ENCODE results near the gene ZNF408. TPM values are rescaled to one million over a fixed set of nuclear protein-coding genes. Genes with fewer than 3 reads are reported as not detected.

ZNF408 gene
- total RNA-seq, 2 donors from 2014 or later = 13.2 to 18.9 TPM

- Histone ChIP-seq H3K4me1 (ENCODE audit: control insufficient read depth, insufficient read depth, low read length) (no peaks in the 10 kb centered on the region), H3K27ac (ENCODE audit: low read depth, low read length) (no peak overlapping the region), H3K9ac (ENCODE audit: extremely low read depth, low read length, poor library complexity, severe bottlenecking) (no peak overlapping the region), H3K27me3 (ENCODE audit: control insufficient read depth, insufficient read depth, low read length, poor library complexity, severe bottlenecking) (no peaks in the 10 kb centered on the region), H3K9me3 (ENCODE audit: control insufficient read depth, low read length) (no peaks in the 10 kb centered on the region), H3K36me3 (ENCODE audit: control insufficient read depth, insufficient read depth, low read length) (no peaks in the 10 kb centered on the region), H3K4me3 (ENCODE audit: low read length) (no peak overlapping the region)
- Mint-ChIP-seq H3K36me3 (ENCODE audit: low read depth) (no peaks in the 10 kb centered on the region), H3K4me1 (no peaks in the 10 kb centered on the region), H3K27ac (no peak overlapping the region), H3K27me3 (ENCODE audit: insufficient read depth) (no peaks in the 10 kb centered on the region), H3K9me3 (no peaks in the 10 kb centered on the region), H3K4me3 (no peak overlapping the region)
- no peak for TF ChIP-seq CTCF (conservative IDR thresholded peaks at IDR 0.05)
- 90 to 92% methylated on average over 3 to 4 of the region's 4 CpGs for WGBS, 2 experiments (ENCODE audit: insufficient coverage in 1 of 2, insufficient read length in 1 of 2)
- no peak for DNase-seq
Observed at GRCh38 chr11:46731545-46731944, 30.7 kb downstream of the ZNF408 start.

- DNase-seq = no peak
- Histone ChIP-seq H3K27me3 (ENCODE audit: control insufficient read depth, insufficient read depth, low read length, poor library complexity, severe bottlenecking) (no peaks in the 10 kb centered on the region), H3K9me3 (ENCODE audit: control insufficient read depth, low read length) (no peaks in the 10 kb centered on the region), H3K36me3 (ENCODE audit: control insufficient read depth, insufficient read depth, low read length) (no peaks in the 10 kb centered on the region), H3K9ac (ENCODE audit: extremely low read depth, low read length, poor library complexity, severe bottlenecking) (no peak overlapping the region), H3K27ac (ENCODE audit: low read depth, low read length) (no peak overlapping the region), H3K4me3 (ENCODE audit: low read length) (no peak overlapping the region), H3K4me1 (ENCODE audit: control insufficient read depth, insufficient read depth, low read length) (no peaks in the 10 kb centered on the region)
- H3K27ac Mint-ChIP-seq = no peak overlapping the region
- no peak for TF ChIP-seq CTCF (conservative IDR thresholded peaks at IDR 0.05)
- H3K27me3 Mint-ChIP-seq (ENCODE audit: insufficient read depth) = no peaks in the 10 kb centered on the region
- WGBS, 2 experiments (ENCODE audit: insufficient coverage in 1 of 2, insufficient read length in 1 of 2) = 100% methylated on average over 1 of the region's 1 CpG; no CpG with 5 or more reads in 1 of the 2 experiments
- no peaks in the 10 kb centered on the region for H3K9me3 Mint-ChIP-seq
- H3K36me3 Mint-ChIP-seq (ENCODE audit: low read depth) = no peaks in the 10 kb centered on the region
- H3K4me3 Mint-ChIP-seq = no peak overlapping the region
- no peaks in the 10 kb centered on the region for H3K4me1 Mint-ChIP-seq
Observed at GRCh38 chr11:46733234-46733633, 32.4 kb downstream of the ZNF408 start.

GRCh38 chr11:46736146-46736545 is 35.3 kb downstream of the ZNF408 start:
- TF ChIP-seq CTCF (conservative IDR thresholded peaks at IDR 0.05) = no peak
- Histone ChIP-seq H3K27ac (ENCODE audit: low read depth, low read length) (no peak overlapping the region), H3K27me3 (ENCODE audit: control insufficient read depth, insufficient read depth, low read length, poor library complexity, severe bottlenecking) (no peaks in the 10 kb centered on the region), H3K4me1 (ENCODE audit: control insufficient read depth, insufficient read depth, low read length) (no peaks in the 10 kb centered on the region), H3K36me3 (ENCODE audit: control insufficient read depth, insufficient read depth, low read length) (peaks cover 2% of the 10 kb centered on the region), H3K9ac (ENCODE audit: extremely low read depth, low read length, poor library complexity, severe bottlenecking) (no peak overlapping the region), H3K9me3 (ENCODE audit: control insufficient read depth, low read length) (no peaks in the 10 kb centered on the region), H3K4me3 (ENCODE audit: low read length) (no peak overlapping the region)
- DNase-seq = no peak
- WGBS, 2 experiments (ENCODE audit: insufficient coverage in 1 of 2, insufficient read length in 1 of 2) = 85 to 93% methylated on average over 4 to 7 of the region's 7 CpGs
- H3K4me1 Mint-ChIP-seq = no peaks in the 10 kb centered on the region
- no peaks in the 10 kb centered on the region for H3K27me3 Mint-ChIP-seq (ENCODE audit: insufficient read depth)
- no peak overlapping the region for H3K27ac Mint-ChIP-seq
- H3K4me3 Mint-ChIP-seq = no peak overlapping the region
- no peaks in the 10 kb centered on the region for H3K9me3 Mint-ChIP-seq
- H3K36me3 Mint-ChIP-seq (ENCODE audit: low read depth) = peaks cover 10% of the 10 kb centered on the region

Data from endodermal cell (in vitro differentiated cells).